SH-SY5Y (cell line): ENCODE results near the gene OPN4.

Experiments
- GATA2 ChIP-seq: IDR thresholded peaks from 2 replicates; pipeline ENCODE4 v1.6.1; 2011; ENCODE audit warnings: mild to moderate bottlenecking, low read depth, low read length
- GATA3 ChIP-seq: IDR thresholded peaks from 2 replicates; pipeline ENCODE4 v1.6.1; 2011; ENCODE audit warnings: low read depth, mild to moderate bottlenecking, low read length, moderate library complexity

DNA sequence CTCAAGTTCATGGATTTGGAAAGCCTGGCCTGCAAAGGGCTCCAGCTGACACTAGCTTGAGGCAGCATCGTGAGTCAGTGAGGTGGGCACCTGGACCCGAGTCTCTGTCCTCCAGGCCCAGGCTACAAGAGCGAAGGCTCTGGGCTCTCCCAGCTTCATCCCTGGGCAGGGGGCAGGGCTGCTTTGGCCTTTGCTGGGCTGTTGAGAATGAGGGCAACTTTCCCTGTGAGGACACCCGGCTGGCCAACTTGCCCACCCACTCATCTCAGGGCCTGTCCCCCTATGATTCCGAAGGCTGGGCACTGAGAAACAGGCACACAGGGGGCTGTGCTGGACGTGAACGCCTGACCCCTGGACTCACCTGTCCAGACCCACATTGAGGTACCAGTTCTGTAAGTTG is 38.3 kb downstream of the OPN4 start:
- TF ChIP-seq GATA3, result no peak
- TF ChIP-seq GATA2, result no peak
